Activated B cell treated with CpG ODN at 0.5 μM for 24 hours (primary cell): ENCODE results near the gene TMEM50B. TPM values are rescaled to one million over a fixed set of nuclear protein-coding genes. Genes with fewer than 3 reads are reported as not detected.
A peak's percentile ranks its signal among the peaks of the same experiment; 100 is the strongest.

ENCODE experiments used
- ATAC-seq: fragments of 200-7000 bp; cut with Tn5 transposase; one replicate; pipeline ENCODE4 v1.10.0; 2021; ENCODE audit warnings: low read depth, mild to moderate bottlenecking, moderate library complexity
- CTCF ChIA-PET: fragments of 350-600 bp; sonication (Branson Sonifier 250); formaldehyde crosslinking; loops from one replicate; lab custom pipeline; 2021; ENCODE audit warnings: antibody characterized with exemption; lab: Charles Lee
- POLR2A ChIA-PET: fragments of 350-600 bp; sonication (Branson Sonifier 250); formaldehyde crosslinking; loops from one replicate; lab custom pipeline; 2021; ENCODE audit warnings: antibody characterized with exemption; lab: Charles Lee
- DNase-seq: peaks from one replicate; pipeline ENCODE4 v3.0.0; 2022
- H3K27ac Mint-ChIP-seq: one replicate; pipeline ENCODE4 v1.8.0; 2020; ENCODE audit warnings: mixed read lengths
- H3K27me3 Mint-ChIP-seq: one replicate; pipeline ENCODE4 v1.8.0; 2021; ENCODE audit warnings: mixed read lengths
- H3K36me3 Mint-ChIP-seq: one replicate; pipeline ENCODE4 v1.8.0; 2021; ENCODE audit warnings: low read depth, mixed read lengths
- H3K4me1 Mint-ChIP-seq: one replicate; pipeline ENCODE4 v1.8.0; 2021; ENCODE audit warnings: mixed read lengths
- H3K4me3 Mint-ChIP-seq: one replicate; pipeline ENCODE4 v1.8.0; 2020; ENCODE audit warnings: mild to moderate bottlenecking, mixed read lengths
- H3K9me3 Mint-ChIP-seq: one replicate; pipeline ENCODE4 v1.8.0; 2020; ENCODE audit warnings: mixed read lengths
- intact Hi-C: fragments of 100-400 bp; cut with micrococcal nuclease; formaldehyde crosslinking; loops from one replicate; pipeline ENCODE4 v1.15.1; 2024
- total RNA-seq: library from RNA; stranded (reverse); gene quantifications from 2 replicates; pipeline ENCODE4 v1.2.3, GENCODE V29; 2022
- TF ChIP-seq, protein P1 (sequence below): fragments of 200-600 bp; IDR thresholded peaks from one replicate; pipeline ENCODE4 v1.8.0; 2022; ENCODE audit warnings: antibody characterized with exemption, mild to moderate bottlenecking

TMEM50B gene
- total RNA-seq, 1 donor from 2014 or later: 42.3 TPM

DNA sequence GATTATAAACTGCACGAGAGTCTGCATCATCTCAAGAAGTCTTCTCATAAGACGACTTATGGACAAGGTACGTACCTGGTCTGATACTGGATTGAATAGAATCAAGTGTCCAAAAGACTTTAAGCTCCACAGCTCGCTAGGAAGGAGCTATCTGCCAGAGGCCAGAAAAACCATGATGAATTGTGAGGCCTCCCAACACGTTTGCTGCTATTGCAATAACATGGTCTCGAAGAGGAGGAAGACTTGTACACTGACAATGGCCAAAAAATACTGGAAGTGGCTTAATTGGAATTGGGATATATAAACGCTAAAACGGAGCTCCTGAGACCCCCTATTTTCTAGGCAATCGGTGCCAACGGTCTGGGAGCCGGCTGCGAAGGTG is 11.2 kb upstream of the TMEM50B start:
- H3K27me3 Mint-ChIP-seq: no peaks in the 10 kb centered on the region
- H3K4me1 Mint-ChIP-seq: peaks cover 10% of the 10 kb centered on the region
- ATAC-seq: no peak
- POLR2A ChIA-PET: interaction anchor here (0.6 to 2.0 kb wide), 11 partner anchors 11 to 720 kb away, joined by 3 to 71 read pairs (median 5); partner anchors contain the start of genes DONSON, GART, IFNAR1 and PAXBP1
- DNase-seq: no peak
- H3K4me3 Mint-ChIP-seq: peak overlapping the region; percentile 92
- no peaks in the 10 kb centered on the region for H3K9me3 Mint-ChIP-seq
- TF ChIP-seq, protein P1, sequence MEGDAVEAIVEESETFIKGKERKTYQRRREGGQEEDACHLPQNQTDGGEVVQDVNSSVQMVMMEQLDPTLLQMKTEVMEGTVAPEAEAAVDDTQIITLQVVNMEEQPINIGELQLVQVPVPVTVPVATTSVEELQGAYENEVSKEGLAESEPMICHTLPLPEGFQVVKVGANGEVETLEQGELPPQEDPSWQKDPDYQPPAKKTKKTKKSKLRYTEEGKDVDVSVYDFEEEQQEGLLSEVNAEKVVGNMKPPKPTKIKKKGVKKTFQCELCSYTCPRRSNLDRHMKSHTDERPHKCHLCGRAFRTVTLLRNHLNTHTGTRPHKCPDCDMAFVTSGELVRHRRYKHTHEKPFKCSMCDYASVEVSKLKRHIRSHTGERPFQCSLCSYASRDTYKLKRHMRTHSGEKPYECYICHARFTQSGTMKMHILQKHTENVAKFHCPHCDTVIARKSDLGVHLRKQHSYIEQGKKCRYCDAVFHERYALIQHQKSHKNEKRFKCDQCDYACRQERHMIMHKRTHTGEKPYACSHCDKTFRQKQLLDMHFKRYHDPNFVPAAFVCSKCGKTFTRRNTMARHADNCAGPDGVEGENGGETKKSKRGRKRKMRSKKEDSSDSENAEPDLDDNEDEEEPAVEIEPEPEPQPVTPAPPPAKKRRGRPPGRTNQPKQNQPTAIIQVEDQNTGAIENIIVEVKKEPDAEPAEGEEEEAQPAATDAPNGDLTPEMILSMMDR: no peak
- CTCF ChIA-PET: interaction anchor here (0.7 to 1.4 kb wide), 3 partner anchors 11 to 294 kb away, joined by 3 to 13 read pairs (median 6); partner anchors contain the start of genes DONSON and TMEM50B
- peaks cover 2% of the 10 kb centered on the region for H3K36me3 Mint-ChIP-seq
- intact Hi-C loops: loop anchor here (1.0 to 10.0 kb wide), 6 partner anchors 11 to 1096 kb away; partner anchors contain the start of genes CRYZL1, DONSON, GART and SYNJ1
- peak overlapping the region; percentile 70 for H3K27ac Mint-ChIP-seq

DNA sequence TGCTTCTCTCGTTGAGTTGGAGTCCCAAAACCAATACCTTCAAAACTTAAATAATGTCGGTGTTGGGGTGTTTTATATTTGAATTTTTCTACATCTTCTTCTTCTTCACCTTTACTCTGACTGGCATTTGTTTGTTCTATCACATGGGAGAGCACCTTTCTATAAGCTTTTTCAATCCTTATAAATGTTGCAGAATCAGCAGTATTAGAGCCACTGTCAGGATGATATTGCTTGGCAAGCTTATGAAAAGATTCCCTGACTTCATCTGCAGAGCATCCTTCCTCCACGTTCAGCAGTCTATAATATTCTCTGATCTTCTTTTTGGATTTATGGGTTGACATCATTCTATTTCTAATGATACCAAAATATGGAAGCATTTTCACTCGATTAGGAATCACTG is 9.2 kb upstream of the TMEM50B start:
- TF ChIP-seq, protein P1: no peak
- H3K4me3 Mint-ChIP-seq: no peak overlapping the region
- POLR2A ChIA-PET: interaction anchor here (0.9 kb wide), 1 partner anchor 7 kb away, joined by 3 read pairs; no protein-coding TSS in a partner anchor

DNA sequence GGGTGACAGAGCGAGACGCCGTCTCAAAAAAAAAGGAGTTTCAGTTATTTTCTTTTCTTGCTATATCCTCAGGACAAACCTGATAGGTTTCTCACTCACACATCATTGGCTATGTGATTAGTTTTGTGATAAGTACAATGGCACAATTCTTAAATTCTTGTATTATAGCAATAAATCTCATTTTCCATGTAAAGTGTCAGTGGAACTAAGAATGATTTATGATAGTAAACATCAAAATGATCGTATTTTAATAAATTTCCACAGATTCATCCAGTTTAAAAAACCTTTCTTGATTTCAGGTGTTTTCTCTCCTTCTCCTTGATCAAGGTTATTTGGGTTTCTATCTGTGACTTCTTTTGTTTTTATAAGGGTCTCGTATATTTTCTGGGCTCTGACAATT is 8.2 kb upstream of the TMEM50B start:
- CTCF ChIA-PET: no interaction called here
- ATAC-seq: no peak
- H3K4me1 Mint-ChIP-seq: peaks cover 10% of the 10 kb centered on the region
- DNase-seq: no peak
- TF ChIP-seq, protein P1: no peak
- no peak overlapping the region for H3K27ac Mint-ChIP-seq
- peaks cover 2% of the 10 kb centered on the region for H3K36me3 Mint-ChIP-seq
- H3K4me3 Mint-ChIP-seq: no peak overlapping the region
- no peaks in the 10 kb centered on the region for H3K27me3 Mint-ChIP-seq
- intact Hi-C loops: no loop called here
- POLR2A ChIA-PET: no interaction called here
- H3K9me3 Mint-ChIP-seq: no peaks in the 10 kb centered on the region

More for the DNA sequence above, 9.2 kb upstream of the TMEM50B start:
- DNase-seq (no peak), ATAC-seq (no peak)
- Mint-ChIP-seq H3K4me1 (peaks cover 10% of the 10 kb centered on the region), H3K27me3 (no peaks in the 10 kb centered on the region), H3K9me3 (no peaks in the 10 kb centered on the region), H3K27ac (no peak overlapping the region), H3K36me3 (peaks cover 2% of the 10 kb centered on the region)
- CTCF ChIA-PET: no interaction called here
- intact Hi-C loops: no loop called here

DNA sequence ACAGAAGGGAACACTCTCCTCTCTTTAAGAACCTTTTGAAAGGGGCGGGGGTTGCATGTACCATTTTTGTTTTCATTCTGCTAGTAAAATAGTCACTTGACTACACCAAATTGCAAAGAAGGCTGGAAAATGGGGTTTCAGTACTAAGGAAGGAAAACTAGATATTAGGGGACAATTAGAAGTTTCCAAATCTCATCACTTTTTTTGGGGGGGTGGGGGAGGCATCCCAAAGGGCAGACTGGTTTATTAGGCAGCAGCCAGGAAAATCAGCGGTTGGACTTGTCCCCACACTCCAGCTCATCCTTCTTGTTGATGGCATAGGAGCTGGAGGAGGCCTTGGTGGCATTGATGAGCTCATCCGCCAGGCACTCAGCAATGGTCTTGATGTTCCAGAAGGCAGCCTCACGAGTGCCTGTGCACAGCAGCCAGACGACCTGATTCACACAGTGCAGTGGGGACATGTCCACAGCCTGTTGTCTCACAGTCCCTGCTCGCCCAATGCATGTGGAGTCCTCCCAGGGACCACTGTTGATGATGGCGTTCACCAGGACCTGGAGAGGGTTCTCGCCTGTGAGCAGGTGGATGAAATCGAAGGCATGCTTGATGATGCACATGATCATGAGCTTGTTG is 1.7 kb upstream of the TMEM50B start:
- TF ChIP-seq, protein P1: no peak
- DNase-seq: no peak
- Mint-ChIP-seq H3K27me3 (no peaks in the 10 kb centered on the region), H3K36me3 (peaks cover 4% of the 10 kb centered on the region), H3K4me3 (peak overlapping the region; percentile 92), H3K9me3 (no peaks in the 10 kb centered on the region), H3K27ac (no peak overlapping the region), H3K4me1 (peaks cover 20% of the 10 kb centered on the region)
- intact Hi-C loops: loop anchor here (5.0 kb wide), 1 partner anchor 869 kb away; the partner anchor contains the start of gene CFAP298
- POLR2A ChIA-PET: interaction anchor here (0.7 to 3.4 kb wide), 4 partner anchors 8 to 159 kb away, joined by 3 to 71 read pairs (median 34); partner anchors contain the start of genes CRYZL1, DNAJC28, GART and SON
- ATAC-seq: no peak
- CTCF ChIA-PET: no interaction called here
